Measurements from ENCODE around the gene TRIM21.

DNA sequence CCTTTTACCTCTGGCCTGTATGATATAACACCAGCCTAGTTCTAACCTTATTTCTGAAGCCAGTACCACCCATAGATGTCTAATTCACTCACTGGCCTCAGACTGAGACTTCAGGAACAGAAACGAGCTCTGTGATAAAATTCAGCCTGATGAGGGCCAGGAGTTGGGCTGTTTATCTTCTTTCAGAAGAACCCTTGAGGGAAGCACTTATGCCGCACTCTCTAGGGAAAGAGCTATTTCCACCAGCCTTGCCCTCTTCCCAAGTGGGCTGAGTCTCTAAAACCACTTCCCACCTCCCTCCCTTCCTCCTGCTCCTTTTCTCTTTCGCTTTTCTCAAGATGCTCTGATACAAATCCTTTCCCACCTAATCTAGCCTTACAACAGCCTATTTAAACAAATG is 23.3 kb downstream of the TRIM21 start:
- TF ChIP-seq, protein P1, sequence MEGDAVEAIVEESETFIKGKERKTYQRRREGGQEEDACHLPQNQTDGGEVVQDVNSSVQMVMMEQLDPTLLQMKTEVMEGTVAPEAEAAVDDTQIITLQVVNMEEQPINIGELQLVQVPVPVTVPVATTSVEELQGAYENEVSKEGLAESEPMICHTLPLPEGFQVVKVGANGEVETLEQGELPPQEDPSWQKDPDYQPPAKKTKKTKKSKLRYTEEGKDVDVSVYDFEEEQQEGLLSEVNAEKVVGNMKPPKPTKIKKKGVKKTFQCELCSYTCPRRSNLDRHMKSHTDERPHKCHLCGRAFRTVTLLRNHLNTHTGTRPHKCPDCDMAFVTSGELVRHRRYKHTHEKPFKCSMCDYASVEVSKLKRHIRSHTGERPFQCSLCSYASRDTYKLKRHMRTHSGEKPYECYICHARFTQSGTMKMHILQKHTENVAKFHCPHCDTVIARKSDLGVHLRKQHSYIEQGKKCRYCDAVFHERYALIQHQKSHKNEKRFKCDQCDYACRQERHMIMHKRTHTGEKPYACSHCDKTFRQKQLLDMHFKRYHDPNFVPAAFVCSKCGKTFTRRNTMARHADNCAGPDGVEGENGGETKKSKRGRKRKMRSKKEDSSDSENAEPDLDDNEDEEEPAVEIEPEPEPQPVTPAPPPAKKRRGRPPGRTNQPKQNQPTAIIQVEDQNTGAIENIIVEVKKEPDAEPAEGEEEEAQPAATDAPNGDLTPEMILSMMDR (IDR thresholded peaks at IDR 0.05) = no peak
- TF ChIP-seq POLR2A (IDR thresholded peaks at IDR 0.05) = no peak
